Progenitor cell of endocrine pancreas (in vitro differentiated cells): ENCODE results near the gene DMRTA2. TPM values are rescaled to one million over a fixed set of nuclear protein-coding genes. Genes with fewer than 3 reads are reported as not detected.
"Not testable (repeated sequence)": the region's sequence is repeated elsewhere in the genome, so short reads cannot be mapped to it uniquely, and the experiment has no call there.

ENCODE experiments used
- DNase-seq: peaks from one replicate; pipeline ENCODE4 v3.0.0; 2021; ENCODE audit warnings: low spot score; ENCODE audit not compliant: unreplicated experiment
- H3K27ac Mint-ChIP-seq: 2 replicates; pipeline ENCODE4 v1.8.0; 2021; ENCODE audit warnings: mild to moderate bottlenecking, moderate library complexity, mixed read lengths
- H3K27me3 Mint-ChIP-seq: 2 replicates; pipeline ENCODE4 v1.8.0; 2021; ENCODE audit warnings: mixed read lengths
- H3K36me3 Mint-ChIP-seq: 2 replicates; pipeline ENCODE4 v1.8.0; 2022; ENCODE audit warnings: mixed read lengths; ENCODE audit not compliant: insufficient read depth
- H3K4me1 Mint-ChIP-seq: 2 replicates; pipeline ENCODE4 v1.8.0; 2021; ENCODE audit warnings: low read depth, mixed read lengths
- H3K4me3 Mint-ChIP-seq: 2 replicates; pipeline ENCODE4 v1.8.0; 2021; ENCODE audit warnings: low read depth, mild to moderate bottlenecking, moderate library complexity, mixed read lengths
- H3K9me3 Mint-ChIP-seq: 2 replicates; pipeline ENCODE4 v1.8.0; 2021; ENCODE audit warnings: low read depth, mixed read lengths
- total RNA-seq: library from RNA; stranded (reverse); gene quantifications from 2 replicates; pipeline ENCODE4 v1.2.1, GENCODE V29; 2021
- TF ChIP-seq, protein P1 (sequence below): fragments of 200-600 bp; sonication (generic); IDR thresholded peaks from one replicate; pipeline ENCODE4 v1.5.0; 2021; ENCODE audit warnings: antibody characterized with exemption, mild to moderate bottlenecking; ENCODE audit not compliant: unreplicated experiment

DMRTA2 gene
- total RNA-seq, 1 donor from 2014 or later, result not detected

DNA sequence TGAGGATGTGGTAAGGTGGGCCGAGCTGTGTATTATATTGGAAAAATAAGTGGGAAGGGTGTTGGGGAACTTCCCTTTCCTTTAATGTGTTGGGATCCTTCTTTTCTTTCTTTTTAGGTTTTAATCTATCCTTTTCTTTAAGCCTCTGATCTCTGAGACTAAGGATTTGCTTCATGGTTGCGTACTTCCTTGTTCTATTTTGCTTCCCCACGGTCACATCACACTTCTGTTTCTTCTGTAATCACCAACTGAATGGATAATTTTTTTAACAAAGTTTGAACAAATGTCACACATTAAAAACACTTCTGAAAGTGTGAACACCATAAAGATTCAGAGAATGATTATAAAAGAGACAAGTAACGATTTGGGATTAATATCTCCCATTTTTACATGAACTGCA is 17.4 kb downstream of the DMRTA2 start:
- no peaks in the 10 kb centered on the region for H3K36me3 Mint-ChIP-seq
- no peak for DNase-seq
- H3K27me3 Mint-ChIP-seq, result peaks cover 25% of the 10 kb centered on the region
- TF ChIP-seq, protein P1, sequence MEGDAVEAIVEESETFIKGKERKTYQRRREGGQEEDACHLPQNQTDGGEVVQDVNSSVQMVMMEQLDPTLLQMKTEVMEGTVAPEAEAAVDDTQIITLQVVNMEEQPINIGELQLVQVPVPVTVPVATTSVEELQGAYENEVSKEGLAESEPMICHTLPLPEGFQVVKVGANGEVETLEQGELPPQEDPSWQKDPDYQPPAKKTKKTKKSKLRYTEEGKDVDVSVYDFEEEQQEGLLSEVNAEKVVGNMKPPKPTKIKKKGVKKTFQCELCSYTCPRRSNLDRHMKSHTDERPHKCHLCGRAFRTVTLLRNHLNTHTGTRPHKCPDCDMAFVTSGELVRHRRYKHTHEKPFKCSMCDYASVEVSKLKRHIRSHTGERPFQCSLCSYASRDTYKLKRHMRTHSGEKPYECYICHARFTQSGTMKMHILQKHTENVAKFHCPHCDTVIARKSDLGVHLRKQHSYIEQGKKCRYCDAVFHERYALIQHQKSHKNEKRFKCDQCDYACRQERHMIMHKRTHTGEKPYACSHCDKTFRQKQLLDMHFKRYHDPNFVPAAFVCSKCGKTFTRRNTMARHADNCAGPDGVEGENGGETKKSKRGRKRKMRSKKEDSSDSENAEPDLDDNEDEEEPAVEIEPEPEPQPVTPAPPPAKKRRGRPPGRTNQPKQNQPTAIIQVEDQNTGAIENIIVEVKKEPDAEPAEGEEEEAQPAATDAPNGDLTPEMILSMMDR, result no peak
- H3K4me1 Mint-ChIP-seq, result no peaks in the 10 kb centered on the region
- H3K27ac Mint-ChIP-seq, result no peak overlapping the region
- H3K9me3 Mint-ChIP-seq, result peaks cover 10% of the 10 kb centered on the region
- no peak overlapping the region for H3K4me3 Mint-ChIP-seq

DNA sequence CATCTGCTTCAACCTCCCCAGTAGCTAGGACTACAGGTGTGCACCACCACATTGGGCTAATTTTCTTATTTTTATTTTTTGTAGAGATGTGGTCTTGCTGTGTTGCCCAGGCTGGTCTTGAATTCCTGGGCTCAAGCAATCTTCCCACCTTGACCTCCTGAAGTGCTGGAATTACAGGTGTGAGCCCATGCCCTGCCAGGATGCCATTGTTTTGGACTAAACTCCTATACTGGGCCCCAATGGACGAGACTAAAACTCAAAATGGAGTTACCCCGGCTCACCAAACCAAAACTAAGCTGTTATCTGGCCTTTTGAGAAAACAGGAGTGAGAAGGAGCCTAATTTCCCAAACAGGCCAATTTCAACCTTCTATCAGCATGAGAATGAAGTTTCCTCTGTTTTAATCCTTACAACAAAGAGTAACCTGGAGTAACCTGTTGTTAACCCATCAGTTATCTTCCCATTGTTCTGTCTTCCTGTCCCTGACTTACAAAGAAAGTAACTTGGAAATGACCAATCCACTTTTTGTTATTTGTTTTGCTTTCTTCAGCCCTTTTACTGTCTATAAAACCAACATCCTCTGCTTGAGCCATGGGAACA is 29.6 kb downstream of the DMRTA2 start:
- no peaks in the 10 kb centered on the region for H3K4me1 Mint-ChIP-seq
- DNase-seq, result no peak
- H3K4me3 Mint-ChIP-seq, result no peak overlapping the region
- H3K27ac Mint-ChIP-seq, result no peak overlapping the region
- H3K36me3 Mint-ChIP-seq, result no peaks in the 10 kb centered on the region
- TF ChIP-seq, protein P1, result no peak
- no peaks in the 10 kb centered on the region for H3K27me3 Mint-ChIP-seq
- peaks cover 12% of the 10 kb centered on the region for H3K9me3 Mint-ChIP-seq

DNA sequence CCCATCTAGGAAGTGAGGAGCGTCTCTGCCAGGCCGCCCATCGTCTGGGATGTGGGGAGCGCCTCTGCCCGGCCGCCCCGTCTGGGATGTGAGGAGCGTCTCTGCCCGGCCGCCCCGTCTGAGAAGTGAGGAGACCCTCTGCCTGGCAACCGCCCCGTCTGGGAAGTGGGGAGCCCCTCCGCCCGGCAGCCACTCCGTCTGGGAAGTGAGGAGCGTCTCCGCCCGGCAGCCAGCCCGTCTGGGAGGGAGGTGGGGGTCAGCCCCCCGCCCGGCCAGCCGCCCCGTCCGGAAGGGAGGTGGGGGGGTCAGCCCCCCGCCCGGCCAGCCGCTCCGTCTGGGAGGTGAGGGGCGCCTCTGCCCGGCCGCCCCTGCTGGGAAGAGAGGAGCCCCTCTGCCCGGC is 41.7 kb downstream of the DMRTA2 start:
- H3K4me3 Mint-ChIP-seq, H3K9me3 Mint-ChIP-seq, H3K27me3 Mint-ChIP-seq, DNase-seq, H3K36me3 Mint-ChIP-seq, H3K4me1 Mint-ChIP-seq, H3K27ac Mint-ChIP-seq: not testable (repeated sequence)

DNA sequence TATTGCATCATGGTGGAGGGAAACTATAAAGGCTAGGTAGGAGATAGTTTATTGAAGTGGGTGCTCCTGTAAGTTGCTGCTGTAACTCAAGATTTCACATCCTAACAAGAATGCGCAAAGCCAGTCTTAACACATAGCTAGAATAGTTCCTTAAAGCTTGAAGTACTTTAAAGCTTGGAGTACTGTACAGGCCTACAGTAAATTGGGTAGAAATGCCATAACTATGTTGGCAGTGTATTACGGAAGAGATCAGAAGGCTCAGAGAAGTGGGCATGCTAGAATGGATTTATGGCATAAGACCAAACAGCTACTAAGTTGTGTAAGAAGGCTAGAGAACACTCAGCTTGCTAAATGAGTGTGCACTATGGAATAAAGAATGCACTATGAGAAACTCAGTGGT is 44.5 kb downstream of the DMRTA2 start:
- Mint-ChIP-seq H3K27me3 (peaks cover 4% of the 10 kb centered on the region), H3K4me1 (no peaks in the 10 kb centered on the region), H3K9me3 (peaks cover 5% of the 10 kb centered on the region), H3K27ac (no peak overlapping the region), H3K4me3 (no peak overlapping the region), H3K36me3 (no peaks in the 10 kb centered on the region)
- TF ChIP-seq, protein P1, result no peak
- DNase-seq, result no peak

DNA sequence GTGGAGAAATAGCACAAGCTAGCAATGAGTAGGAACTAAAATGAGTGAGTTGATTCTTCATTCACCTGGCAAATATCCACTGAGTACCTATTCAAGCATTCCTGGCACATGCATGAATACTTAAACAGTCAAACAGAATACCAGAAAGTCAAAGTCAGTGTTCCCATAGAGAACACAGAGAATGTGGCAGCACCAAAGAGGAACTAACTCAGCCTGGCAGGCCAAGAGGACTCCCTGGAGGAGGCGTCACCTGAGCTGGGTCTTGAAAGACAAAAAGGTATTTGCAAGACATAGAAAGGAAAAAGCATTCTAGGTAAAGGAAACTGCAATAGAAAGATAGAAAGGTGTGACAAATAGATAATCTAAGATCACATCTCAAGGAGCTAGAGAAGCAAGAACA is 49.7 kb downstream of the DMRTA2 start:
- Mint-ChIP-seq H3K36me3 (no peaks in the 10 kb centered on the region), H3K4me1 (peaks cover under 1% of the 10 kb centered on the region), H3K9me3 (peaks cover 5% of the 10 kb centered on the region), H3K27ac (no peak overlapping the region), H3K4me3 (no peak overlapping the region), H3K27me3 (peaks cover 22% of the 10 kb centered on the region)
- DNase-seq, result no peak
- TF ChIP-seq, protein P1, result no peak

DNA sequence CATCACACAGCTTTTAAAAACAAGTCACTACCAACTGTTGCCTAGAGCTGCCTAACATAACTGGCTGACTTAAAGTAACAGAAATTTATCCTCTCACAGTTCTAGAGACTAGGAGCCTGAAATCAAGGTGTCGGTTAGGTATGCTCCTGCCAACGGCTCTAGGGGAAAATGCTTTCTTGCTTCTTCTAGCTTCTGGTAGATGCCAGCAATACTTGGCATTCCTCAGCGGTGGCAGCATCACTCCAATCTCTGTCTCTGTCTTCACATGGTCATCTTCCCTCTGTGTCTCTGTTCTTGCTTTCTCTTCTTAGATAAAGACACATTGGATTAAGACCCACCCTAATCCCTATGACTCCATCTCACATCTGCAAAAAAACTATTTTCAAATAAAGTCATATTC is 51.5 kb downstream of the DMRTA2 start:
- Mint-ChIP-seq H3K27ac (no peak overlapping the region), H3K4me1 (peaks cover 1% of the 10 kb centered on the region), H3K9me3 (peaks cover 5% of the 10 kb centered on the region), H3K36me3 (no peaks in the 10 kb centered on the region), H3K4me3 (no peak overlapping the region), H3K27me3 (peaks cover 20% of the 10 kb centered on the region)
- TF ChIP-seq, protein P1, result no peak
- DNase-seq, result no peak
